IMR-90 (cell line): ENCODE data around the gene SMC1A.

Source experiments
- BHLHE40 ChIP-seq: fragments of 150-350 bp; IDR thresholded peaks from 2 replicates; pipeline ENCODE4 v1.6.1; 2016; ENCODE audit warnings: mild to moderate bottlenecking, low read depth, low read length
- CEBPB ChIP-seq: IDR thresholded peaks from 2 replicates; pipeline ENCODE4 v1.6.1; 2012; ENCODE audit warnings: low read depth, low read length, improper control_type of control experiment
- CHD1 ChIP-seq: IDR thresholded peaks from 2 replicates; pipeline ENCODE4 v1.6.1; 2012; ENCODE audit warnings: low read depth, low read length, improper control_type of control experiment
- ELK1 ChIP-seq: fragments of 150-350 bp; IDR thresholded peaks from 2 replicates; pipeline ENCODE4 v1.6.1; 2016; ENCODE audit warnings: low read depth, mild to moderate bottlenecking, low read length, moderate library complexity, borderline replicate concordance
- MXI1 ChIP-seq: IDR thresholded peaks from 2 replicates; pipeline ENCODE4 v1.6.1; 2012; ENCODE audit warnings: low read depth, mild to moderate bottlenecking, low read length, moderate library complexity, borderline replicate concordance
- NFE2L2 ChIP-seq: fragments of 150-350 bp; IDR thresholded peaks from 2 replicates; pipeline ENCODE4 v1.6.1; 2016; ENCODE audit warnings: low read depth, mild to moderate bottlenecking, low read length
- POLR2A ChIP-seq: IDR thresholded peaks from 2 replicates; pipeline ENCODE4 v1.6.1; 2012; ENCODE audit warnings: mild to moderate bottlenecking, low read depth, low read length
- RAD21 ChIP-seq: IDR thresholded peaks from 2 replicates; pipeline ENCODE4 v1.6.1; 2012; ENCODE audit warnings: low read length, improper control_type of control experiment
- RCOR1 ChIP-seq: IDR thresholded peaks from 2 replicates; pipeline ENCODE4 v1.6.1; 2012; ENCODE audit warnings: mild to moderate bottlenecking, low read length, improper control_type of control experiment; ENCODE audit not compliant: insufficient replicate concordance
- RFX5 ChIP-seq: IDR thresholded peaks from 2 replicates; pipeline ENCODE4 v1.8.0; 2012; ENCODE audit warnings: low read depth, mild to moderate bottlenecking, low read length, moderate library complexity
- SMC3 ChIP-seq: fragments of 150-350 bp; IDR thresholded peaks from 2 replicates; pipeline ENCODE4 v1.6.1; 2016; ENCODE audit warnings: low read depth, mild to moderate bottlenecking, antibody characterized with exemption, low read length, moderate library complexity
- USF2 ChIP-seq: fragments of 150-350 bp; IDR thresholded peaks from 2 replicates; pipeline ENCODE4 v1.6.1; 2017; ENCODE audit warnings: mild to moderate bottlenecking, antibody characterized with exemption, low read length, low read depth
- TF ChIP-seq, protein P1 (sequence below): conservative IDR thresholded peaks from 2 replicates; pipeline ENCODE4 v1.5.1; 2012; ENCODE audit warnings: mild to moderate bottlenecking, low read depth, low read length, improper control_type of control experiment

GRCh38 chrX:53452812-53453211 is 30.4 kb upstream of the SMC1A start:
- TF ChIP-seq, protein P1, sequence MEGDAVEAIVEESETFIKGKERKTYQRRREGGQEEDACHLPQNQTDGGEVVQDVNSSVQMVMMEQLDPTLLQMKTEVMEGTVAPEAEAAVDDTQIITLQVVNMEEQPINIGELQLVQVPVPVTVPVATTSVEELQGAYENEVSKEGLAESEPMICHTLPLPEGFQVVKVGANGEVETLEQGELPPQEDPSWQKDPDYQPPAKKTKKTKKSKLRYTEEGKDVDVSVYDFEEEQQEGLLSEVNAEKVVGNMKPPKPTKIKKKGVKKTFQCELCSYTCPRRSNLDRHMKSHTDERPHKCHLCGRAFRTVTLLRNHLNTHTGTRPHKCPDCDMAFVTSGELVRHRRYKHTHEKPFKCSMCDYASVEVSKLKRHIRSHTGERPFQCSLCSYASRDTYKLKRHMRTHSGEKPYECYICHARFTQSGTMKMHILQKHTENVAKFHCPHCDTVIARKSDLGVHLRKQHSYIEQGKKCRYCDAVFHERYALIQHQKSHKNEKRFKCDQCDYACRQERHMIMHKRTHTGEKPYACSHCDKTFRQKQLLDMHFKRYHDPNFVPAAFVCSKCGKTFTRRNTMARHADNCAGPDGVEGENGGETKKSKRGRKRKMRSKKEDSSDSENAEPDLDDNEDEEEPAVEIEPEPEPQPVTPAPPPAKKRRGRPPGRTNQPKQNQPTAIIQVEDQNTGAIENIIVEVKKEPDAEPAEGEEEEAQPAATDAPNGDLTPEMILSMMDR, result no peak
- TF ChIP-seq POLR2A, result no peak
- no peak for TF ChIP-seq RAD21
- TF ChIP-seq USF2, result no peak
- TF ChIP-seq CEBPB, result no peak
- TF ChIP-seq SMC3, result no peak
- no peak for TF ChIP-seq NFE2L2
- TF ChIP-seq RFX5, result no peak
- TF ChIP-seq BHLHE40, result no peak
- no peak for TF ChIP-seq ELK1
- no peak for TF ChIP-seq RCOR1
- no peak for TF ChIP-seq CHD1
- no peak for TF ChIP-seq MXI1
